Measurements from ENCODE around the gene OR10J1.

DNA sequence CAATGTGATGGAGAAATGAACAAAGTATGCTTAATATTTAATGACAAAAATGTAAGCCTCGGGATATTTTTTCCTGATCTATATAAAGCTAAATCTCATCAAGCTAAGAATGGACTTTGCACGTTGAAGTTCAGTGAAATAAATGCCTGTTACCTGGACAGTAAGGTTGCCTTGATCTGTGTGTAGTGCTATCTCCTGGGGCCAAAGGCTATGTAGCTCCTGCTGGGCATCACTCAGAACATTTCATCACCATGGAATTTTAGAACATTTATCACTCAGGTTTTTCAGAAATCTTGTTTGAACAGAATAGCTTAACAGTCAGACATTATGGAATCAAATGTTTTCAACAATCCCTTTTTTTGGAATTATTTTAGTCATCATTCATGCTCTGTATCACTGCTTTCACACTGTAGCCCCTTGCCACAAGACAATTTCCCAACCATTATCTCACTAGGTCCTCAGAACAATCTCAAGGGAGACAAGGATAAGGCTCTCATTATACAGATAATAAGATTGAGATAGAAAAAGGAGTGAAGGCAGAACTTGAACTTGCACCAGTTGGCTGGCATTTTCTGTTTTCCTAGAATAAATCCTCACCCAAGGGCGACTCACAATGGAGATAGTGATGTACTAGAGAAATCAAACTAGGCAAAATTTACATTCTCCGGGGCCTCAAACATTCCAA is 3.7 kb downstream of the OR10J1 start:
- TF ChIP-seq CTCF (IDR thresholded peaks at IDR 0.05; ENCODE audit: control extremely low read depth in 1 of 3, insufficient read depth in 1 of 3, low read depth in 1 of 3, low read length in 3 of 3) (no peak), SP2 (IDR thresholded peaks at IDR 0.05; ENCODE audit: low read length) (no peak), CHD7 (IDR thresholded peaks at IDR 0.05; ENCODE audit: insufficient replicate concordance, low read length) (no peak), POU5F1 (IDR thresholded peaks at IDR 0.05; ENCODE audit: low read depth, low read length) (no peak), EZH2 (IDR thresholded peaks at IDR 0.05; ENCODE audit: low read depth, low read length, severe bottlenecking) (no peak), SRF (IDR thresholded peaks at IDR 0.05; ENCODE audit: low read depth, low read length) (no peak), JUND (IDR thresholded peaks at IDR 0.05; ENCODE audit: low read length) (no peak), SP1 (IDR thresholded peaks at IDR 0.05; ENCODE audit: low read depth, low read length) (no peak)
